HepG2 (cell line): ENCODE data around the gene ARL14EP. TPM values are rescaled to one million over a fixed set of nuclear protein-coding genes. Genes with fewer than 3 reads are reported as not detected.
A peak's percentile ranks its signal among the peaks of the same experiment; 100 is the strongest.

Experiments
- ARNTL ChIP-seq: sonication (generic); formaldehyde crosslinking; IDR thresholded peaks from 2 replicates; pipeline ENCODE4 v1.4.0; 2020; ENCODE audit warnings: mild to moderate bottlenecking, missing genetic modification reagents
- ATRX ChIP-seq: sonication (generic); formaldehyde crosslinking; IDR thresholded peaks from 2 replicates; pipeline ENCODE4 v1.4.0; 2020; ENCODE audit warnings: missing genetic modification reagents, borderline replicate concordance
- E2F5 ChIP-seq: sonication (generic); formaldehyde crosslinking; conservative IDR thresholded peaks from 2 replicates; pipeline ENCODE4 v1.4.0; 2020; ENCODE audit warnings: missing genetic modification reagents
- ELK4 ChIP-seq: sonication (generic); formaldehyde crosslinking; IDR thresholded peaks from 2 replicates; pipeline ENCODE4 v1.9.0; 2021; ENCODE audit warnings: missing genetic modification reagents, borderline replicate concordance
- HNF1B ChIP-seq: sonication (generic); formaldehyde crosslinking; IDR thresholded peaks from 2 replicates; pipeline ENCODE4 v1.5.1; 2020; ENCODE audit warnings: mild to moderate bottlenecking, moderate library complexity, missing genetic modification reagents
- MEIS2 ChIP-seq: sonication (generic); formaldehyde crosslinking; IDR thresholded peaks from 2 replicates; pipeline ENCODE4 v1.9.0; 2021; ENCODE audit warnings: mild to moderate bottlenecking, missing genetic modification reagents
- NFYC ChIP-seq: IDR thresholded peaks from 2 replicates; pipeline ENCODE4 v1.6.1; 2016; ENCODE audit warnings: missing genetic modification reagents, missing compliant biosample characterization
- NR1H2 ChIP-seq: sonication (generic); formaldehyde crosslinking; IDR thresholded peaks from 2 replicates; pipeline ENCODE4 v1.8.1; 2022; ENCODE audit warnings: low read depth, missing genetic modification reagents, borderline replicate concordance
- PITX1 ChIP-seq: sonication (generic); formaldehyde crosslinking; IDR thresholded peaks from 2 replicates; pipeline ENCODE4 v1.5.1; 2020; ENCODE audit warnings: mild to moderate bottlenecking, missing genetic modification reagents
- RXRA ChIP-seq: sonication (generic); formaldehyde crosslinking; IDR thresholded peaks from 2 replicates; pipeline ENCODE4 v1.5.1; 2020; ENCODE audit warnings: missing genetic modification reagents
- SMYD3 ChIP-seq: sonication (generic); formaldehyde crosslinking; IDR thresholded peaks from 2 replicates; pipeline ENCODE4 v1.8.1; 2023; ENCODE audit warnings: mild to moderate bottlenecking, missing genetic modification reagents
- TAF15 ChIP-seq: fragments of 200-400 bp; formaldehyde crosslinking; IDR thresholded peaks from one replicate; pipeline ENCODE4 v1.6.1; 2018; ENCODE audit warnings: mild to moderate bottlenecking, low read depth, low read length; ENCODE audit not compliant: poor library complexity, severe bottlenecking
- ZBTB37 ChIP-seq: sonication (generic); formaldehyde crosslinking; IDR thresholded peaks from 2 replicates; pipeline ENCODE4 v1.4.0; 2020; ENCODE audit warnings: mild to moderate bottlenecking, missing genetic modification reagents
- ZNF124 ChIP-seq: sonication (generic); formaldehyde crosslinking; IDR thresholded peaks from 2 replicates; pipeline ENCODE4 v1.4.0; 2020; ENCODE audit warnings: missing genetic modification reagents
- ZNF350 ChIP-seq: sonication (generic); formaldehyde crosslinking; IDR thresholded peaks from 2 replicates; pipeline ENCODE4 v1.4.0; 2020; ENCODE audit warnings: mild to moderate bottlenecking, low read depth, missing genetic modification reagents, borderline replicate concordance
- ZNF543 ChIP-seq: sonication (generic); formaldehyde crosslinking; IDR thresholded peaks from 2 replicates; pipeline ENCODE4 v1.4.0; 2020; ENCODE audit warnings: mild to moderate bottlenecking, missing genetic modification reagents
- ZNF687 ChIP-seq: sonication (generic); formaldehyde crosslinking; IDR thresholded peaks from 2 replicates; pipeline ENCODE4 v1.5.1; 2020; ENCODE audit warnings: mild to moderate bottlenecking, missing genetic modification reagents, moderate library complexity
- ZSCAN22 ChIP-seq: sonication (generic); formaldehyde crosslinking; IDR thresholded peaks from 2 replicates; pipeline ENCODE4 v1.4.0; 2020; ENCODE audit warnings: mild to moderate bottlenecking, missing genetic modification reagents
- polyA plus RNA-seq, 8 experiments: library from polyadenylated mRNA; depleted of rRNA in 3 of 8; stranded (reverse) in 7 of 8; unstranded in 1 of 8; fragments of >200 nt; fragmentation: Illumina TruSeq in 4 of 8; extraction: Trizol in 4 of 8; gene quantifications; 2 replicates each; pipeline versions ENCODE4 v1.2.1 to v1.2.3, GENCODE V29; 2011 to 2016; ENCODE audit warnings: low read depth in 4 of 8, missing spikeins in 1 of 8, mixed read lengths in 1 of 8; ENCODE audit not compliant: insufficient read depth in 1 of 8
- total RNA-seq, 5 experiments: library from RNA; depleted of rRNA; stranded (reverse); fragments of >200 nt; fragmentation: Illumina TruSeq; extraction: Trizol; gene quantifications; 2 replicates each; pipeline ENCODE4 v1.2.3, GENCODE V29; 2016; ENCODE audit warnings: low read depth in 1 of 5

ARL14EP gene
- total and polyA plus RNA-seq, 2 of the 13 experiments (the other 11 are each of a cell fraction or from before 2014, with no cell fraction given) = 9.8 to 15.4 TPM

- TF ChIP-seq PITX1 (CRISPR knock-in tag) = peak; percentile 74
- peak; percentile 44; the same call in 1 of the 2 replicates for TF ChIP-seq ZNF124 (CRISPR knock-in tag)
- peak; percentile 81 for TF ChIP-seq RXRA (CRISPR knock-in tag)
- TF ChIP-seq ZNF350 = peak; percentile 97
- TF ChIP-seq ZSCAN22 (CRISPR knock-in tag) = peak; percentile 68; the same call in 1 of the 2 replicates
- peak; percentile 88 for TF ChIP-seq ARNTL (CRISPR knock-in tag)
- TF ChIP-seq ZNF543 (CRISPR knock-in tag) = peak; percentile 92
- TF ChIP-seq HNF1B (CRISPR knock-in tag) = peak; percentile 88
- TF ChIP-seq NR1H2 (CRISPR knock-in tag) = no peak
- no peak for TF ChIP-seq ZBTB37 (CRISPR knock-in tag)
- TF ChIP-seq SMYD3 (CRISPR knock-in tag) = peak; percentile 44; the same call in 1 of the 2 replicates
- TF ChIP-seq ZNF687 (CRISPR knock-in tag) = peak; percentile 97
- no peak for TF ChIP-seq ATRX (CRISPR knock-in tag)
- TF ChIP-seq NFYC (CRISPR knock-in tag) = peak; percentile 58
- no peak for TF ChIP-seq ELK4
- peak; percentile 21; the same call in 1 of the 2 replicates for TF ChIP-seq MEIS2 (CRISPR knock-in tag)
- TF ChIP-seq TAF15 = no peak
- TF ChIP-seq E2F5 (CRISPR knock-in tag) = peak; percentile 46; the same call in 1 of the 2 replicates
Measured at GRCh38 chr11:30322826-30323710, at the start of gene ARL14EP (continued).
